ENCODE results near the gene WDTC1.

DNA sequence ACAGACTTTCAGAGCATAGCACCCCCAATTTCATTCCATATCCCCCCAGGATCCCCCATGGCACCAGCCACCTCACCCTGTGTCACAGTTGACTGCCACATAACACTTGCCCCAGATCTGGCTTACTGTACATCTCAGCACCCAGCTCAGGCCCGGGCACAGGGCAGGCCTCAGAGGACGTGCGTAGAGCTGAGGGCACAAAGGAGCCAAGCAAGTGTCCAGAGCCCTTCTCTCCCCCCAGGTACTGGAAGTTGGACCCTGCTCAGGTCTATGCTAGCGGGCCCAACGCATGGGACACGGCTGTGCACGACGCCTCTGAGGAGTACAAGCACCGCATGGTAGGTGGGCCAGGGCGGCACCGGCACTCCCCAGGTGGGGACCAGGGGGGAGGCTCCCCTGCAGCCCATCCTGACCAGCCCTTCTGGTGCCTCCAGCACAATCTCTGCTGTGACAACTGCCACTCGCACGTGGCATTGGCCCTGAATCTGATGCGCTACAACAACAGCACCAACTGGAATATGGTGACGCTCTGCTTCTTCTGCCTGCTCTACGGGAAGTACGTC, 99.4 kb downstream of the WDTC1 start:
- no peak for TF ChIP-seq CTCF (IDR thresholded peaks at IDR 0.05)
- TF ChIP-seq EP300 (IDR thresholded peaks at IDR 0.05): no peak
- TF ChIP-seq POLR2A (IDR thresholded peaks at IDR 0.05): no peak

Measured in ovary (tissue), 3 donors.